ENCODE results near the gene NRG2. TPM values are rescaled to one million over a fixed set of nuclear protein-coding genes. Genes with fewer than 3 reads are reported as not detected.

The NRG2 gene
- total RNA-seq, 2 experiments from 2014 or later: 0.11 TPM; not detected in 1

DNA sequence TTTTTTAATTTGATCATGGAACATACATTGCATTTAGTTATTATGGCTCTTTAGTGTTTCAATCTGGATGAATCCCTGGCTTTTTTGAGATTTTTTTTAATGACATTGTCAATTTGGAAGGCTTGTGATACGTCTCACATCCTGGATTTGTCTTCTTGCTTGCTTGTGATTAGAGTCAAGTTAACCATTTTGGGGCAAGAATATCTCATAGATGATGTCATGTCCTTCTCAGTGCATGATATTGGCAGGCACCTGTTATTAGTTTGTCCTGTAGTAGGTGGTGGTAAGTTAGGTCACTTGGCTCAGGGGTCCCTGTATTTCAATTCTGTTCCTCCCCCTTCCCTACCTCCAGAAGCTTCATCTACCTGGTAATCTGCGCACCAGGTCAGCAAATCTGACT is 244.2 kb downstream of the NRG2 start:
- Mint-ChIP-seq H3K36me3 (ENCODE audit: low read depth) (no peaks in the 10 kb centered on the region), H3K27me3 (peaks cover 51% of the 10 kb centered on the region), H3K27ac (no peak overlapping the region), H3K4me1 (ENCODE audit: low read depth) (no peaks in the 10 kb centered on the region), H3K4me3 (no peak overlapping the region), H3K9me3 (no peaks in the 10 kb centered on the region)
- no peak for ATAC-seq
- CTCF ChIA-PET: interaction anchor here (1.3 to 4.4 kb wide), 5 partner anchors 9 to 170 kb away, joined by 3 to 32 read pairs (median 3); no protein-coding TSS in a partner anchor
- no peak for DNase-seq
- TF ChIP-seq, protein P1, sequence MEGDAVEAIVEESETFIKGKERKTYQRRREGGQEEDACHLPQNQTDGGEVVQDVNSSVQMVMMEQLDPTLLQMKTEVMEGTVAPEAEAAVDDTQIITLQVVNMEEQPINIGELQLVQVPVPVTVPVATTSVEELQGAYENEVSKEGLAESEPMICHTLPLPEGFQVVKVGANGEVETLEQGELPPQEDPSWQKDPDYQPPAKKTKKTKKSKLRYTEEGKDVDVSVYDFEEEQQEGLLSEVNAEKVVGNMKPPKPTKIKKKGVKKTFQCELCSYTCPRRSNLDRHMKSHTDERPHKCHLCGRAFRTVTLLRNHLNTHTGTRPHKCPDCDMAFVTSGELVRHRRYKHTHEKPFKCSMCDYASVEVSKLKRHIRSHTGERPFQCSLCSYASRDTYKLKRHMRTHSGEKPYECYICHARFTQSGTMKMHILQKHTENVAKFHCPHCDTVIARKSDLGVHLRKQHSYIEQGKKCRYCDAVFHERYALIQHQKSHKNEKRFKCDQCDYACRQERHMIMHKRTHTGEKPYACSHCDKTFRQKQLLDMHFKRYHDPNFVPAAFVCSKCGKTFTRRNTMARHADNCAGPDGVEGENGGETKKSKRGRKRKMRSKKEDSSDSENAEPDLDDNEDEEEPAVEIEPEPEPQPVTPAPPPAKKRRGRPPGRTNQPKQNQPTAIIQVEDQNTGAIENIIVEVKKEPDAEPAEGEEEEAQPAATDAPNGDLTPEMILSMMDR (IDR thresholded peaks at IDR 0.05): no peak
- intact Hi-C loops (cut with micrococcal nuclease): no loop called here
- POLR2A ChIA-PET: no interaction called here

DNA sequence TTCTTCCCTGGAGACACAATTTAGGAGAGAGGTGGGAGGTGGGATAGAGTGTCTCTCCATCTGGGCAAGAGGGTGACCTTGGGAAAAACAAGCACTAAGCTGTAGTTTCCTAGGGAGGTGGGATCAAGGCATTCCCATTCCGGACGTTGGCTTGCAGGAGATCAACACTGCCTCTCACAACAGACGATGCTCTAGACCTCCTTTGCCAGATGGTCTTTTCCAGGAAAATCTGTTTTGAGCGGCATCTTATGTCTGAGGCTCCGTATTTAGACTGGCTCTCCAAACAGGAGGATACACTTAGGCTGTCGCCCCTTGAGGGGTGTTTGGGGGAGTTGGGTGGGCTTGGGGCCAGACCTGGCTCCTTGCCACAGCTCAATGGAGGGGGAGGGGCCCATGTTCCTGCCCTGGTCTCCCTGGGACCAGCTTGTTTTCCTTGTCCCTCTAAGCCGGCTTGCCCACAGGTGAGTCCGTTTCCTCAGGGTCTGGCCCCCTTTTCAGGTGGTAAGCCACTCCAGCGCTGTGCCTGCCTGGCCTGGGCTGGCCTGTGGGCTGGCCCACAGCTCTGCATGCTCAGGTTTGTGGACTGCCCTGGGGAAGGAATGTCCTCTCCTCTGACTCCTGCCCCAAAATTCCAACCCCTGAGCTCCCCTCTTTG is 245.1 kb downstream of the NRG2 start:
- POLR2A ChIA-PET: interaction anchor here (0.6 kb wide), 1 partner anchor 18 kb away, joined by 3 read pairs; no protein-coding TSS in a partner anchor
- Mint-ChIP-seq H3K27me3 (peaks cover 51% of the 10 kb centered on the region), H3K9me3 (no peaks in the 10 kb centered on the region), H3K27ac (no peak overlapping the region), H3K36me3 (ENCODE audit: low read depth) (no peaks in the 10 kb centered on the region), H3K4me3 (no peak overlapping the region), H3K4me1 (ENCODE audit: low read depth) (no peaks in the 10 kb centered on the region)
- ATAC-seq: no peak
- TF ChIP-seq, protein P1 (IDR thresholded peaks at IDR 0.05): no peak
- DNase-seq: no peak
- intact Hi-C loops (cut with micrococcal nuclease): no loop called here
- CTCF ChIA-PET: interaction anchor here (0.9 to 4.4 kb wide), 7 partner anchors 9 to 171 kb away, joined by 3 to 32 read pairs (median 3); no protein-coding TSS in a partner anchor

DNA sequence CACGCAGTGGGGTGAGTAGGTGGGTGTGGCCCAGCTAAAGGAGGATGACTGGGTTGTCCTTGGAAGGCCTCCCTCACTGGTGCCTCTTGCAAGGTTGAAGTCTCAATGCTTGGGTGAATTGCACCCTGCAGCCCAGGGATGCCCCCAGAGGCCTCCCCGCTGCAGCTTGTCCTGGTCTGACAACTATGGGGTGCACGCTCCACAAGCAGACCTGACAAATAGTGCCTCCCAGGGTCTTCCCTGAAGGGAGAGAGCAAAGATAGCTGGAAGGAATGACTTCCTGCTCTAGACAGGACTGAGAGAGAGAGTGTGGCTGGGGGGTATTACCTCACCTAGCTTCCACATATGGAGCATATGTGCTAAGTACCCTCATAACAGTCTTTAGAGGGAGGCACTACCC is 245.8 kb downstream of the NRG2 start:
- ATAC-seq (no peak), DNase-seq (no peak)
- no peak overlapping the region for H3K4me3 Mint-ChIP-seq

More for the DNA sequence above, 245.8 kb downstream of the NRG2 start:
- intact Hi-C loops (cut with micrococcal nuclease): no loop called here
- Mint-ChIP-seq H3K27ac (no peak overlapping the region), H3K9me3 (no peaks in the 10 kb centered on the region), H3K36me3 (ENCODE audit: low read depth) (no peaks in the 10 kb centered on the region), H3K4me1 (ENCODE audit: low read depth) (no peaks in the 10 kb centered on the region), H3K27me3 (peaks cover 49% of the 10 kb centered on the region)
- ChIA-PET CTCF (interaction anchor here (0.9 to 4.4 kb wide), 6 partner anchors 9 to 171 kb away, joined by 3 to 32 read pairs (median 4); no protein-coding TSS in a partner anchor), POLR2A (no interaction called here)
- TF ChIP-seq, protein P1 (IDR thresholded peaks at IDR 0.05): no peak

Other genes starting within 250 kb of the NRG2 start
- under 1 TPM in 1 of 2 experiments, not detected in 1; 0.14 TPM for gene PSD2, start 247.5 kb downstream of the NRG2 start, total RNA-seq
- gene PURA, start 70.8 kb upstream of the NRG2 start, total RNA-seq: 1 to 10 TPM; 8.2 to 9.2 TPM
- 1 to 10 TPM; 1.3 to 1.5 TPM for gene IGIP, start 82.6 kb upstream of the NRG2 start, total RNA-seq
- 10 to 100 TPM; 15.8 to 18.5 TPM for gene CYSTM1, start 131.9 kb upstream of the NRG2 start, total RNA-seq

Measured in activated CD8-positive, alpha-beta T cell treated with anti-CD3 and anti-CD28 coated beads for 36 hours (primary cell).